ENCODE results near the gene ELAVL1.

GRCh38 chr19:7992575-7992974 lies 12.9 kb downstream of the ELAVL1 start:
- no peak for TF ChIP-seq CTCF (IDR thresholded peaks at IDR 0.05)
- no peak for TF ChIP-seq POLR2AphosphoS5 (IDR thresholded peaks at IDR 0.05; ENCODE audit: low read depth, low read length)

All from SK-N-SH (cell line).